Neuron (in vitro differentiated cells): ENCODE data around the gene LRRC26.

Experiments used
- H2AFZ ChIP-seq: one replicate; pipeline ENCODE4 v1.6.1; 2013; ENCODE audit warnings: low read depth, mild to moderate bottlenecking, inconsistent platforms, low read length, moderate library complexity
- H3K27me3 ChIP-seq: one replicate; pipeline ENCODE4 v1.6.1; 2013; ENCODE audit warnings: low read length; ENCODE audit not compliant: insufficient read depth
- H3K36me3 ChIP-seq: one replicate; pipeline ENCODE4 v1.6.1; 2013; ENCODE audit warnings: low read length; ENCODE audit not compliant: insufficient read depth
- H3K4me1 ChIP-seq: one replicate; pipeline ENCODE4 v1.6.1; 2013; ENCODE audit warnings: low read length; ENCODE audit not compliant: insufficient read depth
- H3K4me3 ChIP-seq: 2 replicates; pipeline ENCODE4 v1.5.1; 2013; ENCODE audit warnings: mild to moderate bottlenecking, low read length, moderate library complexity
- H3K9me3 ChIP-seq: one replicate; pipeline ENCODE4 v1.6.1; 2013; ENCODE audit warnings: low read length

LRRC26 gene

GRCh38 chr9:137164370-137165249, 5.2 kb downstream of the LRRC26 start:
- no peak overlapping the region for H3K4me3 ChIP-seq
- H3K36me3 ChIP-seq = no peaks in the 10 kb centered on the region
- peaks cover 79% of the 10 kb centered on the region for H3K27me3 ChIP-seq
- H2AFZ ChIP-seq = no peak overlapping the region
- no peaks in the 10 kb centered on the region for H3K9me3 ChIP-seq
- peaks cover 38% of the 10 kb centered on the region for H3K4me1 ChIP-seq

- Histone ChIP-seq H3K9me3 (no peaks in the 10 kb centered on the region), H3K36me3 (no peaks in the 10 kb centered on the region), H3K27me3 (peaks cover 83% of the 10 kb centered on the region), H3K4me3 (no peak overlapping the region), H2AFZ (no peak overlapping the region), H3K4me1 (peaks cover 34% of the 10 kb centered on the region)
Observed at GRCh38 chr9:137163805-137164204, 6.0 kb downstream of the LRRC26 start.

DNA sequence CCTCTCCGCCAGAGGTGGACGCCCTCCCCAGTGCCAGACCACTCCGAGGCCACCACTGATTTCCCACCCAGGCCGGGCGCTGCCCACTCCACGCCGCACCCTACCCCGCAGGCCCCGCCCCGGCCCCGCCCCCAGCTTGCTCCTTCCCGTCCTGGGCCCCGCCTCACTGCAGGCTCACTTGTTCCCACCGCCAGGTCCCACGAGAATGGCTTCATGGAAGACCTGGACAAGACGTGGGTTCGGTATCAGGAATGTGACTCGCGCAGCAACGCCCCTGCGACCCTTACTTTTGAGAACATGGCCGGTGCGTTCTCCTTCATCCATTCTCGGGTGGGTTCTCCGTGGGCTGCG, 6.5 kb downstream of the LRRC26 start:
- Histone ChIP-seq H3K4me3 (peak overlapping the region; percentile 34), H3K27me3 (peaks cover 85% of the 10 kb centered on the region), H2AFZ (no peak overlapping the region), H3K9me3 (no peaks in the 10 kb centered on the region), H3K36me3 (no peaks in the 10 kb centered on the region), H3K4me1 (peaks cover 33% of the 10 kb centered on the region)

DNA sequence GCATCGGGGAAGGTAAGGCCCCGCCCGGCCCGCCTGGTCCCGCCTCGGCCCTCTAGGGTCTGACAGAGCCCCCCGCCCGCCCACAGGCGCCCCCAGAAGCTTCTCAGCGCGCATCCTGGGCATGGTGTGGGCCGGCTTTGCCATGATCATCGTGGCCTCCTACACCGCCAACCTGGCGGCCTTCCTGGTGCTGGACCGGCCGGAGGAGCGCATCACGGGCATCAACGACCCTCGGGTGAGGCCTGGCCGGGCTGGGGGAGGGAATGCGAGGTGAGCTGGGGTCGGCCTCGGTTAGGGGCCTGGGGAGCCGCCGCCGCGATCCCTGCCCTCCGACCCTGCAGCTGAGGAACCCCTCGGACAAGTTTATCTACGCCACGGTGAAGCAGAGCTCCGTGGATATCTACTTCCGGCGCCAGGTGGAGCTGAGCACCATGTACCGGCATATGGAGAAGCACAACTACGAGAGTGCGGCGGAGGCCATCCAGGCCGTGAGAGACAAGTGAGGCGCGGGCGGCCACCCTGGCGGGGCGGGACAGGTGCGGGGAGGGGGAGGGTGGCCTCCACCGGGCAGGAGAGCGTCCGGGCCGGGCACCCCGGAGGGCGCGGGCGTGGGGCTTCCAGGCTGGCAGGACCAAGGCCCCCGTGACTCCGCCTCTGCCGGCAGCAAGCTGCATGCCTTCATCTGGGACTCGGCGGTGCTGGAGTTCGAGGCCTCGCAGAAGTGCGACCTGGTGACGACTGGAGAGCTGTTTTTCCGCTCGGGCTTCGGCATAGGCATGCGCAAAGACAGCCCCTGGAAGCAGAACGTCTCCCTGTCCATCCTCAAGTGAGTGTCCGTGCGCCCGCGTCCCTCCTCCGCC, 7.1 kb downstream of the LRRC26 start:
- Histone ChIP-seq H2AFZ (no peak overlapping the region), H3K27me3 (peaks cover 88% of the 10 kb centered on the region), H3K4me3 (peak overlapping the region; percentile 34), H3K4me1 (peaks cover 28% of the 10 kb centered on the region), H3K9me3 (no peaks in the 10 kb centered on the region), H3K36me3 (no peaks in the 10 kb centered on the region)

DNA sequence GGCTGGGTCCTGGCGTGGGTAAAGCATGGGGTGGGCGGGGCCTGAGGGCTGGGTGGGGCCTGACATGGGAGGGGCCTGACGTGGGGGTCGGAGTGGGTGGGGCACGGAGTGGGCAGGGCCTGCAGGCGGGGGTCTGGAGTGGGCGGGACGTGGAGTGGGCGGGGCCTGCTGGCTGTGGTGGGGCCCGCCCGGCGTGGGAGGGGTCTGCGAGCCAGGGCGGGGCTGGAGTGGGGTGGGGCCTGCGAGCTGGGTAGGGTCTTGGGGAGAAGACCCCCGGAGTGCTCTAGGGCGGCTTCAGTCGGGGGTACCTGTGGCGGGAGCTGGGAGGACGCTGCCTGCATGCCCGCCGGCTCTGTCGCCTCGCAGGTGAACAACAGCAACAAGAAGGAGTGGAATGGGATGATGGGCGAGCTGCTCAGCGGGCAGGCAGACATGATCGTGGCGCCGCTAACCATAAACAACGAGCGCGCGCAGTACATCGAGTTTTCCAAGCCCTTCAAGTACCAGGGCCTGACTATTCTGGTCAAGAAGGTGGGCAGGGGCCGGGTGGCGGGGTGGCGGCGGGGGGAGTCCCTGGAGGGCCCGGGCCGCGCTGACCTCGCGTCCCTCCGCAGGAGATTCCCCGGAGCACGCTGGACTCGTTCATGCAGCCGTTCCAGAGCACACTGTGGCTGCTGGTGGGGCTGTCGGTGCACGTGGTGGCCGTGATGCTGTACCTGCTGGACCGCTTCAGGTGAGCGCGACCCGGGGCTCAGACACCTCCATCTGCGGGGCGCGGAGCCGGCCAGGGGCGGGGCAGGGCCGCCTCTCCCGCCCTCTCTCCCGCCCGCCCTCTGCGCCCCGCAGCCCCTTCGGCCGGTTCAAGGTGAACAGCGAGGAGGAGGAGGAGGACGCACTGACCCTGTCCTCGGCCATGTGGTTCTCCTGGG, 8.0 kb downstream of the LRRC26 start:
- no peak overlapping the region for H3K4me3 ChIP-seq
- H3K4me1 ChIP-seq = peaks cover 21% of the 10 kb centered on the region
- peaks cover 88% of the 10 kb centered on the region for H3K27me3 ChIP-seq
- H3K36me3 ChIP-seq = no peaks in the 10 kb centered on the region
- no peak overlapping the region for H2AFZ ChIP-seq
- H3K9me3 ChIP-seq = no peaks in the 10 kb centered on the region

GRCh38 chr9:137160716-137161557, 8.9 kb downstream of the LRRC26 start:
- H3K36me3 ChIP-seq = no peaks in the 10 kb centered on the region
- peaks cover 17% of the 10 kb centered on the region for H3K4me1 ChIP-seq
- no peak overlapping the region for H2AFZ ChIP-seq
- H3K9me3 ChIP-seq = no peaks in the 10 kb centered on the region
- H3K4me3 ChIP-seq = no peak overlapping the region
- peaks cover 88% of the 10 kb centered on the region for H3K27me3 ChIP-seq

- Histone ChIP-seq H3K4me1 (peaks cover 17% of the 10 kb centered on the region), H3K36me3 (no peaks in the 10 kb centered on the region), H3K27me3 (peaks cover 88% of the 10 kb centered on the region), H2AFZ (no peak overlapping the region), H3K9me3 (no peaks in the 10 kb centered on the region), H3K4me3 (no peak overlapping the region)
Observed at GRCh38 chr9:137160054-137160425, 9.8 kb downstream of the LRRC26 start.

DNA sequence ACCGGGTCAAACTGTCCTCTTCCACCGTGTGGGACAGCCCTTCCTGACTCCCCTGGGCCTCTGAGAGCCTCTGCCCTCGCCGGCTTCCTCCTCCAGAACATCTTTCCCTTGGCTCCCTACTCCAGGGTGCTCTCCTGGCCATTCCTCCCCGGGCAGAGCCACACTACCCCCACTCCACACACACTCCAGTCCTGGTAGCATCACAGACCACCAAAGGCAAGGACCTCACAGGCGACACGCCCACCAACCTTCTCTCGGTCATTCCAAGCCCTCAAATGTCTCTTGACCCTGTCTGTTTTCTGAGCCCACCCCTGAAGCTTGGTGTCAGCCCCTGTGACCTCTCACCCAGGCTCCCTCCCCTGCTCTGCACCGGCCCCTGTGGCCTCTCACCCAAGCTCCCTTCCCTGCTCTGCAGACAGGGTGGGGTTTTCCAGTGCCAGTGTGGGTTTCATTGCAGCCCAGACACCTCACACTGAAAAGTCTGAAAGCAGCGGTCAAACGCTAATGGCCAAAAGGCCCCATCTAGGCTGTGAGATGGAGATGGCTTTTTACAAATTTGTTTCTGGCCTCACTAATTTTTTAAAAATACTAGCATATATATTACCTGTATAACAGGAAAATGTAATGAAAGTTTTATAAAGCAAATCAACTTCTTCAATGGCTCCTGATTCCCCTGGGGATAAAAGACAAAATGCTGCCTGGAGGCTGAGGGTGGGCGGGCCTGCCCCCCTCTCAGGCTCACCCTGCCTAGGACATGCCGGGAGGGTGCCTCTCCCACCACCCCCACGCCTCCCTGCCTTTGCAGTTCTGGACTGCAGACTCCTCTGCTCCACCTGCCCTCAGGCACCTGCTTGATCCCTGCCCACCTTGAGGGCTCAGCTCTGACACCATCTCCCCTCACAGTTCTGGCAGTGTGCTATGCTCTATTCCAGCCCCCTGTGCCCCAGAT, 10.5 kb downstream of the LRRC26 start:
- Histone ChIP-seq H3K4me3 (no peak overlapping the region), H3K36me3 (no peaks in the 10 kb centered on the region), H3K4me1 (peaks cover 11% of the 10 kb centered on the region), H2AFZ (no peak overlapping the region), H3K9me3 (no peaks in the 10 kb centered on the region), H3K27me3 (peaks cover 86% of the 10 kb centered on the region)

GRCh38 chr9:137158625-137159024, 11.2 kb downstream of the LRRC26 start:
- no peaks in the 10 kb centered on the region for H3K9me3 ChIP-seq
- peaks cover 11% of the 10 kb centered on the region for H3K4me1 ChIP-seq
- H3K4me3 ChIP-seq = no peak overlapping the region
- H3K36me3 ChIP-seq = no peaks in the 10 kb centered on the region
- peaks cover 78% of the 10 kb centered on the region for H3K27me3 ChIP-seq
- H2AFZ ChIP-seq = no peak overlapping the region

GRCh38 chr9:137157618-137158415, 12.0 kb downstream of the LRRC26 start:
- Histone ChIP-seq H3K36me3 (no peaks in the 10 kb centered on the region), H3K27me3 (peaks cover 71% of the 10 kb centered on the region), H3K4me1 (peaks cover 11% of the 10 kb centered on the region), H3K9me3 (no peaks in the 10 kb centered on the region), H2AFZ (no peak overlapping the region), H3K4me3 (no peak overlapping the region)
